ENCODE measurements around the gene COMT.
"Not testable (repeated sequence)": the region's sequence is repeated elsewhere in the genome, so short reads cannot be mapped to it uniquely, and the experiment has no call there.

Gene COMT

DNA sequence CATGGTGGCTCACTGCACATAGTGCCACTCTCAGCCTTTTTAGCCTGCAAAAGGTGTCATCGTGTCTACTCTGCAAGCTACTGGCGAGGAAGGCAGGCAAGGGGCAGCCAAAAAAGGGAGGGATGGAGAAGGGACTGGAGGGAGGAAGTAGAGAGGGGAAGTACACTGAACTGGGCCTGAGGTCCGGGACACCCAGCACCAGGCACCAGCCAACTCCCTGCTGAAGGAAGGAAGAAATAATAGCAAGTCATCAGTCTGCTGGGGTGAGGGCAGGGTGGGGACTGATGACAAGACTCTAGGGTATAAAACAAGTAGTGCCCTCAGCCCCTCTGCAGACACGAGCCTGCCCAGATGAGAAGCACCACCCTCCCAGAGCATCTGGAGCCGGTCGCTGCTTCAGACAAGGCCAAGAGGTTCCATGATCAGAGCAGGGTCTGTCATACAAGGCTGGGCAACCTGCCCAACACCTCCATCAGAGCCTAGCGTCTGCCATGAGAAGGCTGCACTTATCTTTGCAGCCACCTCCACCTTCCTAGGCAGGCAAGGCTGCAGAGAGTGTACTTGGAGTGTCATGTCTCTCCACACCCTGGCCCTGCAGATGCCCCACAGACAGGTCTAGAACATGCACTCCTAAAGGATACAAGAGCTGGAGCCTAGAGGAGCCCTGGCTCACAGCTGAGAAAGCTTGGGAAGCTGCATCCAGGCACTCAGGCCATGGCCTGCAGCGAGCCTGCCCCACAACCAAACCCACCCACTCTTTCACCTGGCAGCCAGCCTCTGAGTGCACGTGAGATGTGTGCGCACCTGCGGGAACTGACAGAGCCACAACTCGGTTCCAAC is 9.0 kb upstream of the COMT start:
- peak; percentile 16 for ATAC-seq
- peaks cover 31% of the 10 kb centered on the region for H3K36me3 Mint-ChIP-seq

GRCh38 chr22:19933341-19934241 is 8.0 kb upstream of the COMT start:
- no peaks in the 10 kb centered on the region for H3K27me3 Mint-ChIP-seq
- H3K4me3 Mint-ChIP-seq = no peak overlapping the region
- peaks cover 34% of the 10 kb centered on the region for H3K36me3 Mint-ChIP-seq
- H3K27ac Mint-ChIP-seq = no peak overlapping the region
- H3K9me3 Mint-ChIP-seq = peaks cover 8% of the 10 kb centered on the region
- ATAC-seq = no peak
- no peaks in the 10 kb centered on the region for H3K4me1 Mint-ChIP-seq

More for the DNA sequence above, 9.0 kb upstream of the COMT start:
- Mint-ChIP-seq H3K9me3 (peaks cover 8% of the 10 kb centered on the region), H3K4me3 (no peak overlapping the region), H3K4me1 (no peaks in the 10 kb centered on the region), H3K27me3 (no peaks in the 10 kb centered on the region), H3K27ac (no peak overlapping the region)

DNA sequence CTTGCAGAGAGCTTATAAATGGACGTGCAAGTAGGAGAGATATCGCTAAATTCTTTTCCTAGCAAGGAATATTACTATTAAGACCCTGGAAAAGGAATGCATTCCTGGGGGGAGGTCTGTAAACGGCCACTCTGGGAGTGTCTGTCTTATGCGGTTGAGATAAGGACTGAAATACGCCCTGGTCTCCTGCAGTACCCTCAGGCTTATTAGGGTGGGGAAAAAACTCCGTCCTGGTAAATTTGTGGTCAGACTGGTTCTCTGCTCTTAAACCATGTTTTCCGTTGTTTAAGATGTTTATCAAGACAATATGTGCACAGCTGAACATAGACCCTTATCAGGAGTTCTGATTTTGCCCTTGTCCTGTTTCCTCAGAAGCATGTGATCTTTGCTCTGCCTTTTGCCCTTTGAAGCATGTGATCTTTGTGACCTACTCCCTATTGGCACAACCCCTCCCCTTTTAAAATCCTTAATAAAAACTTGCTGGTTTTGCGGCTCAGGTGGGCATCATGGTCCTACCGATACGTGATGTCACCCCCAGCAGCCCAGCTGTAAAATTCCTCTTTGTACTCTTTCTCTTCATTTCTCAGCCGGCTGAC is 6.4 kb upstream of the COMT start:
- peaks cover 33% of the 10 kb centered on the region for H3K36me3 Mint-ChIP-seq
- H3K4me3 Mint-ChIP-seq, H3K4me1 Mint-ChIP-seq, H3K27ac Mint-ChIP-seq, ATAC-seq, H3K9me3 Mint-ChIP-seq, H3K27me3 Mint-ChIP-seq: not testable (repeated sequence)

- Mint-ChIP-seq H3K27me3 (no peaks in the 10 kb centered on the region), H3K4me1 (peaks cover 11% of the 10 kb centered on the region), H3K27ac (no peak overlapping the region), H3K4me3 (no peak overlapping the region), H3K36me3 (peaks cover 28% of the 10 kb centered on the region), H3K9me3 (peaks cover 8% of the 10 kb centered on the region)
- ATAC-seq = no peak
Observed at GRCh38 chr22:19936513-19936912, 5.1 kb upstream of the COMT start.

GRCh38 chr22:19937616-19938473 is 3.7 kb upstream of the COMT start:
- no peak for ATAC-seq

DNA sequence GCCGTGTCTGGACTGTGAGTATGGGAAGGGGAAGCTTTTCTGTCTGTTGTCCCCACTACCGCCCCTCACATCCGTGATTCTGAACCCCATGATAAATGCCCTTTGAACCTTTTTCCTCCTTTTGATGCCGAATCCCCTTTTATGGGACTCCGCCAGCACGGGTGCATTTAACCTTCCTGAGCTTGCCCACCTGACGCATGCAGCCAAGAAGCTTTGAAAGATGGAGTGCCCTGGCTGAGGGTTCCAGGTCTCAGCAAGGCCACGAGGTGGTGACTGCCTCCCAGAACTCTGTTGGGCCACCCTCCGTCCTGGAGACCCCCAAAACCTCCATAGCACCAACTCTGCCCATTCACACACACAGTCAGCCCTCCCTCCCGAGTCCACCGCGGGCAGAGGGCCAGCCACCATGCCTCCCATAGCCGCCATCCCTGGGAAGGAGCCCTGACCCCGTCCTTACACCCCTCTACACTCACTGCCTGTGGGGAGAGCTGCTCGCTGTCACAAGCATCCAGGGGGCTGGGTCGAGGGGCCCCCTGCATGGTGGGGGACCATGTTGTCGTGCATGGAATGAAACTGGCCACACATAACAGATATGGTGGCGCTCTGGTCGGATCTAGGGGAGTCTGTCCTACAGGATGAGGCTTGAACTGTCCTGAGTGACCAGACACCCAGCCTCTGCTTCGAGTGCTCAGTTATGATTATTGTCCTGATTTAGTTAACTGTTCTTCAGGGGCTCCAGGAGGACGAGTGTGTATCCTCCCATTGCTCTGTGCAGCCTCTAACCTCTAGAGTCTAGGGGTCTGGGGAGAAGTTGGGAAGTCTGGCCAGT is 822 bp upstream of the COMT start:
- no peak for ATAC-seq
- no peaks in the 10 kb centered on the region for H3K27me3 Mint-ChIP-seq
- peak overlapping the region; percentile 89 for H3K4me3 Mint-ChIP-seq
- H3K36me3 Mint-ChIP-seq = peaks cover 28% of the 10 kb centered on the region
- peaks cover 8% of the 10 kb centered on the region for H3K9me3 Mint-ChIP-seq
- H3K4me1 Mint-ChIP-seq = peaks cover 36% of the 10 kb centered on the region
- H3K27ac Mint-ChIP-seq = peak overlapping the region; percentile 98

More at GRCh38 chr22:19937616-19938473, 3.7 kb upstream of the COMT start:
- H3K27me3 Mint-ChIP-seq = no peaks in the 10 kb centered on the region
- peaks cover 28% of the 10 kb centered on the region for H3K36me3 Mint-ChIP-seq
- peaks cover 21% of the 10 kb centered on the region for H3K4me1 Mint-ChIP-seq
- no peak overlapping the region for H3K4me3 Mint-ChIP-seq
- peaks cover 8% of the 10 kb centered on the region for H3K9me3 Mint-ChIP-seq
- H3K27ac Mint-ChIP-seq = no peak overlapping the region

DNA sequence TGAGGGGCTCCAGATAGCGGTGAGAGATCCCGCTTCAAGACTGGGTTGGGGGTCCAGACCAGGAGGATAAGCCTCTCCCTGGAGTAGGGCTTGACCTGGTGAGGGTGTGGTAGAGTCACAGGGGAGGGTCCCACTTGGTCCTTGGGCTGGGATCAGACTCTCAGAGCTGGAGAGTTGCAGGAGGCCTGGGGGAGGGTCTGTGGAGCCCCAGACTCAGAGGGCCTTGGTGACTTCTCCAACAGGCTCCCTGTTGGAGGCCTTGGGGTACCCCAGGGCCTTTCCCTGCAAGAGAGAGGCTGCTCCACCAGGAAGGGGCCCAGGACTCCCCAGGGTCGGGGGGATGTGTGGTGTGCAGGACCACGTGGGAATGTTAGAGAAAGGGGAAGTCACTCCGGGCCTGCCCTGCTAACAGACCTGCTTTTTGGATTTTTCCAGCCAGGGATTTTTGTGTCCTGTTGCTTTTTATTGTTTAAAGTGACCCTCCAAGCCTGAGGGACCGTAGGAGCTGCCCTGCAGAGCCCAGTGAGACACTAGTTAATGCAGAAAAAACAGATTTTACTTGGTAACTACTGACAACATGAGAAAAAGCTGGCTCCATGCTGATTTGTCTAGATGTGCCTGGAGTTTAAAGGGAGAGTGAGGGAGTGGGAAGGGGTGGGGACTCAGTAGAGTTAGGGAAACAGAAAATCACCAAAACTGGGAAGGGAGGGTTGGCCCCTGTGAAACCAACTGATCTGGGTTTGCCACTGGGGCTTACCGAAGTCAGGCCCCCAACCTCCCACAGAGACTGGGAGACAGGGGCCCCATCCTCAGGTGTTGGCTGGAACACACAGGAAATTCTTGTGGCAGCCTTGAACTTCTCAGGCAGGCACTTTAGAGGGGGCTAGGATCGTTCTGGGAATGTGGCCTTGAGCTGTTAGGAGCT is 847 bp downstream of the COMT start:
- Mint-ChIP-seq H3K27me3 (no peaks in the 10 kb centered on the region), H3K36me3 (peaks cover 13% of the 10 kb centered on the region), H3K27ac (peak overlapping the region; percentile 98), H3K4me3 (peak overlapping the region; percentile 89), H3K4me1 (peaks cover 49% of the 10 kb centered on the region), H3K9me3 (no peaks in the 10 kb centered on the region)
- ATAC-seq = peak; percentile 69

GRCh38 chr22:19943082-19944026 is 1.8 kb downstream of the COMT start:
- no peak for ATAC-seq
- H3K27ac Mint-ChIP-seq = peak overlapping the region; percentile 98
- peaks cover 52% of the 10 kb centered on the region for H3K4me1 Mint-ChIP-seq
- peaks cover 6% of the 10 kb centered on the region for H3K36me3 Mint-ChIP-seq
- no peaks in the 10 kb centered on the region for H3K9me3 Mint-ChIP-seq
- H3K27me3 Mint-ChIP-seq = no peaks in the 10 kb centered on the region
- peak overlapping the region; percentile 89 for H3K4me3 Mint-ChIP-seq

DNA sequence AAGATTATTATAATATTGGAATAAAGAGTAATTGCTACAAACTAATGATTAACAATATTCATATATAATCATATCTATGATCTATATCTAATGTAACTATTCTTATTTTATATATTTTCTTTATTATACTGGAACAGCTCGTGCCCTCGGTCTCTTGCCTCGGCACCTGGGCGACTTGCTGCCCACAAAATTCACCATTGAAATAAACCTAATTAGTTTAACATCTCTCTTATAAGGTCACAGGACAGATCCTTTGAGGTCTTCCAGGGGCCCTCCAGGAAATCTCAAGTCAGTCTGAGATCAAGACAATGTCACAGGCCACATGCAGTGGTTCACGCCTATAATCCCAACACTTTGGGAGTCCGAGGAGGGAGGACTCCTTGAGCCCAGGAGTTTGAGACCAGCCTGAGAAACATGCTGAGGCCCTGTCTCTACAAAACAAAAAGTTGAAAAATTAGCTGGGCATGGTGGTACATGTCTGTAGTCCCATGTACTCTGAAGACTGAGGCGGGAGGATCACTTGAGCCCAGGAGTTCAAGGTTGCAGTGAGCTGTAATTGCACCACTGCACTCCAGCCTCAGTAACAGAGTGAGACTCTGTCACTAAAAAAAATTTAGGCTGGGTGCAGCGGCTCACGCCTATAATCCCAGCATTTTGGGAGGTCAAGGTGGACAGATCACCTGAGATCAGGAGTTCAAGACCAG is 6.6 kb downstream of the COMT start:
- Mint-ChIP-seq H3K27ac (no peak overlapping the region), H3K4me3 (no peak overlapping the region), H3K9me3 (no peaks in the 10 kb centered on the region)

GRCh38 chr22:19951346-19951745 is 9.8 kb downstream of the COMT start:
- no peaks in the 10 kb centered on the region for H3K9me3 Mint-ChIP-seq
- no peaks in the 10 kb centered on the region for H3K27me3 Mint-ChIP-seq
- H3K4me3 Mint-ChIP-seq = no peak overlapping the region
- H3K36me3 Mint-ChIP-seq = peaks cover 17% of the 10 kb centered on the region
- no peak for ATAC-seq
- H3K4me1 Mint-ChIP-seq = peaks cover 43% of the 10 kb centered on the region
- H3K27ac Mint-ChIP-seq = no peak overlapping the region

More for the DNA sequence above, 6.6 kb downstream of the COMT start:
- ATAC-seq = no peak
- no peaks in the 10 kb centered on the region for H3K27me3 Mint-ChIP-seq
- peaks cover 22% of the 10 kb centered on the region for H3K36me3 Mint-ChIP-seq
- H3K4me1 Mint-ChIP-seq = peaks cover 38% of the 10 kb centered on the region

- Mint-ChIP-seq H3K9me3 (no peaks in the 10 kb centered on the region), H3K4me3 (no peak overlapping the region), H3K27me3 (no peaks in the 10 kb centered on the region), H3K4me1 (peaks cover 35% of the 10 kb centered on the region), H3K27ac (peak overlapping the region; percentile 32), H3K36me3 (peaks cover 13% of the 10 kb centered on the region)
- ATAC-seq = peak; percentile 26
Observed at GRCh38 chr22:19955241-19956128, 13.9 kb downstream of the COMT start.

All from stimulated activated memory B cell treated with anti-CD40 and anti-IgM and Interleukin-4, amounts not matched to agents 10 μg/mL and 1 μg/mL and 100 μg/mL, for 72 hours (primary cell).